H1 (cell line): Measurements from ENCODE around the gene ZNF423. TPM values are rescaled to one million over a fixed set of nuclear protein-coding genes. Genes with fewer than 3 reads are reported as not detected.

Experiments
- CTCF ChIA-PET: fragments of 300-600 bp; sonication (Branson Sonifier 250); formaldehyde crosslinking; loops from one replicate; lab custom pipeline; 2021; ENCODE audit not compliant: partially characterized antibody; lab: Charles Lee
- POLR2A ChIA-PET: fragments of 300-600 bp; sonication (Branson Sonifier 250); formaldehyde crosslinking; loops from one replicate; lab custom pipeline; 2021; ENCODE audit warnings: inconsistent platforms; ENCODE audit not compliant: partially characterized antibody; lab: Charles Lee
- DNase-seq, 2 experiments: peaks; one replicate each; pipeline versions ENCODE4 v3.0.0 to v3.0.0-alpha.2; 2010 to 2022; ENCODE audit warnings: low spot score in 2 of 2, low read depth in 1 of 2, mixed read lengths in 1 of 2
- FAIRE-seq: peaks from 2 replicates; lab custom pipeline; 2011; peaks lifted over from hg19 to GRCh38; lab: Jason Lieb, UNC
- H2AFZ ChIP-seq: 2 replicates; pipeline ENCODE4 v1.8.1; 2012; ENCODE audit warnings: low read length, inconsistent platforms
- H2AK5ac ChIP-seq: 2 replicates; pipeline ENCODE4 v1.6.1; 2013; ENCODE audit warnings: low read depth, low read length
- H2BK120ac ChIP-seq: replicated peaks from 2 replicates; pipeline ENCODE3; 2013; ENCODE audit warnings: low read depth, low read length, inconsistent platforms
- H2BK12ac ChIP-seq: 2 replicates; pipeline ENCODE4 v1.6.1; 2013; ENCODE audit warnings: low read depth, low read length
- H2BK15ac ChIP-seq: 2 replicates; pipeline ENCODE4 v1.6.1; 2013; ENCODE audit warnings: low read length
- H2BK20ac ChIP-seq: 2 replicates; pipeline ENCODE4 v1.6.1; 2013; ENCODE audit warnings: low read length
- H2BK5ac ChIP-seq: 2 replicates; pipeline ENCODE4 v1.6.1; 2013; ENCODE audit warnings: low read depth, low read length
- H3K14ac ChIP-seq: 2 replicates; pipeline ENCODE4 v1.6.1; 2013; ENCODE audit warnings: inconsistent platforms; ENCODE audit not compliant: insufficient read length
- H3K18ac ChIP-seq: 2 replicates; pipeline ENCODE4 v1.6.1; 2013; ENCODE audit warnings: low read length; ENCODE audit errors: extremely low read depth
- H3K23ac ChIP-seq: 2 replicates; pipeline ENCODE4 v1.6.1; 2013; ENCODE audit warnings: inconsistent platforms; ENCODE audit not compliant: insufficient read length
- H3K23me2 ChIP-seq: 2 replicates; pipeline ENCODE4 v1.6.1; 2013; ENCODE audit warnings: low read depth, low read length
- H3K27ac ChIP-seq: 2 replicates; pipeline ENCODE4 v1.6.1; 2011; ENCODE audit warnings: low read depth, low read length, inconsistent platforms
- H3K27me3 ChIP-seq, 4 experiments: replicated peaks in 1 of 4; 1 replicate in 1 of 4; 2 replicates in 3 of 4; pipeline versions ENCODE4 v1.6.1 to v1.8.1; 2011 to 2013; ENCODE audit warnings: low read length in 3 of 4, mild to moderate bottlenecking in 3 of 4, inconsistent platforms in 2 of 4, mixed read lengths in 2 of 4, moderate library complexity in 1 of 4; ENCODE audit not compliant: control insufficient read depth in 3 of 4, insufficient read depth in 3 of 4; ENCODE audit errors: extremely low read depth in 1 of 4
- H3K36me3 ChIP-seq, 4 experiments: 2 replicates each; pipeline versions ENCODE4 v1.6.1 to v1.8.1; 2011 to 2013; ENCODE audit warnings: mild to moderate bottlenecking in 4 of 4, low read length in 3 of 4, moderate library complexity in 2 of 4, control low read depth in 1 of 4, inconsistent platforms in 1 of 4; ENCODE audit not compliant: insufficient read depth in 4 of 4, control insufficient read depth in 2 of 4
- H3K4ac ChIP-seq: replicated peaks from 2 replicates; pipeline ENCODE3; 2013; ENCODE audit warnings: low read length, low read depth, mixed read lengths, inconsistent platforms; ENCODE audit not compliant: insufficient read length
- H3K4me1 ChIP-seq, 4 experiments: replicated peaks in 1 of 4; 1 replicate in 1 of 4; 2 replicates in 3 of 4; pipeline versions ENCODE4 v1.6.1 to v1.8.1; 2011 to 2013; ENCODE audit warnings: low read length in 3 of 4, inconsistent platforms in 2 of 4, mixed read lengths in 1 of 4; ENCODE audit not compliant: insufficient read depth in 4 of 4, control insufficient read depth in 3 of 4
- H3K4me2 ChIP-seq, 2 experiments: 2 replicates each; pipeline versions ENCODE4 v1.6.1 to v1.8.1; 2011 to 2013; ENCODE audit warnings: low read depth in 2 of 2, low read length in 2 of 2, control low read depth in 1 of 2, inconsistent platforms in 1 of 2, mild to moderate bottlenecking in 1 of 2; ENCODE audit not compliant: insufficient read depth in 1 of 2
- H3K4me3 ChIP-seq, 4 experiments: fragments of 200-600, 300-600 bp in 1 of 4; sonication (generic), shearing (Covaris generic), sonication (Bioruptor Twin) in 1 of 4; 2 replicates each; pipeline versions ENCODE4 v1.5.1 to v1.8.1; 2011 to 2016; ENCODE audit warnings: low read length in 4 of 4, low read depth in 3 of 4, control low read depth in 2 of 4, inconsistent platforms in 2 of 4, mild to moderate bottlenecking in 2 of 4, mixed read lengths in 1 of 4, moderate library complexity in 1 of 4; ENCODE audit not compliant: insufficient read depth in 2 of 4; ENCODE audit errors: extremely low read depth in 1 of 4
- H3K56ac ChIP-seq: replicated peaks from 2 replicates; pipeline ENCODE3; 2013; ENCODE audit warnings: low read depth, mild to moderate bottlenecking, mixed read lengths, low read length, inconsistent platforms; ENCODE audit not compliant: insufficient read length
- H3K79me1 ChIP-seq: 2 replicates; pipeline ENCODE4 v1.6.1; 2013; ENCODE audit warnings: low read depth, low read length, control low read depth
- H3K79me2 ChIP-seq, 2 experiments: 2 replicates each; pipeline versions ENCODE4 v1.6.1 to v1.8.1; 2012 to 2013; ENCODE audit warnings: low read length in 2 of 2, mild to moderate bottlenecking in 2 of 2, inconsistent platforms in 1 of 2; ENCODE audit not compliant: insufficient read depth in 2 of 2, control insufficient read depth in 1 of 2
- H3K9ac ChIP-seq, 4 experiments: replicated peaks in 1 of 4; 1 replicate in 1 of 4; 2 replicates in 3 of 4; pipeline versions ENCODE4 v1.6.1 to v1.8.1; 2011 to 2013; ENCODE audit warnings: low read depth in 3 of 4, low read length in 3 of 4, control low read depth in 2 of 4, mild to moderate bottlenecking in 2 of 4, moderate library complexity in 2 of 4, inconsistent platforms in 1 of 4; ENCODE audit errors: extremely low read depth in 1 of 4
- H3K9me3 ChIP-seq, 2 experiments: 2 replicates each; pipeline versions ENCODE4 v1.6.1 to v1.8.1; 2012 to 2013; ENCODE audit warnings: mild to moderate bottlenecking in 2 of 2, moderate library complexity in 2 of 2, control low read depth in 1 of 2, inconsistent platforms in 1 of 2, low read depth in 1 of 2, low read length in 1 of 2, mixed read lengths in 1 of 2; ENCODE audit not compliant: insufficient read depth in 2 of 2
- H4K20me1 ChIP-seq, 2 experiments: replicated peaks in 1 of 2; 2 replicates each; pipeline versions ENCODE3 to v1.8.1; 2011 to 2013; ENCODE audit warnings: inconsistent platforms in 2 of 2, low read length in 2 of 2, mild to moderate bottlenecking in 1 of 2; ENCODE audit not compliant: insufficient read depth in 2 of 2, control insufficient read depth in 1 of 2
- H4K5ac ChIP-seq: 2 replicates; pipeline ENCODE4 v1.6.1; 2013; ENCODE audit warnings: low read length, low read depth, mixed read lengths, inconsistent platforms; ENCODE audit not compliant: insufficient read length
- H4K8ac ChIP-seq: 2 replicates; pipeline ENCODE4 v1.8.0; 2013; ENCODE audit warnings: mild to moderate bottlenecking, moderate library complexity, low read length, inconsistent platforms; ENCODE audit not compliant: insufficient read depth; ENCODE audit errors: extremely low read depth
- H4K91ac ChIP-seq: replicated peaks from 2 replicates; pipeline ENCODE3; 2013; ENCODE audit warnings: low read length, mixed read lengths, inconsistent platforms; ENCODE audit not compliant: insufficient read length
- ATF3 ChIP-seq: IDR thresholded peaks from 2 replicates; pipeline ENCODE4 v1.6.1; 2011; ENCODE audit warnings: low read depth, mild to moderate bottlenecking, low read length; ENCODE audit not compliant: insufficient read depth
- BACH1 ChIP-seq: IDR thresholded peaks from 2 replicates; pipeline ENCODE4 v1.6.1; 2012; ENCODE audit warnings: low read length, improper control_type of control experiment
- CEBPB ChIP-seq: IDR thresholded peaks from 2 replicates; pipeline ENCODE4 v1.6.1; 2012; ENCODE audit warnings: low read depth, low read length
- E2F6 ChIP-seq: IDR thresholded peaks from 2 replicates; pipeline ENCODE4 v1.6.1; 2012; ENCODE audit warnings: inconsistent platforms
- POU5F1 ChIP-seq: IDR thresholded peaks from 2 replicates; pipeline ENCODE4 v1.6.1; 2011; ENCODE audit warnings: low read depth, mild to moderate bottlenecking, low read length, moderate library complexity
- SAP30 ChIP-seq: fragments of 300-600 bp; sonication (generic); IDR thresholded peaks from 2 replicates; pipeline ENCODE4 v1.7.1; 2012; ENCODE audit warnings: low read length, moderate library complexity, mild to moderate bottlenecking, inconsistent platforms; ENCODE audit not compliant: insufficient read depth, insufficient replicate concordance
- ZNF274 ChIP-seq: IDR thresholded peaks from 2 replicates; pipeline ENCODE4 v1.7.0; 2012; ENCODE audit warnings: low read length, borderline replicate concordance; ENCODE audit errors: extremely low read depth
- WGBS, 2 experiments: shearing (Covaris generic) in 1 of 2; methylation state at CpG; one replicate each; pipeline versions ENCODE4 v1.1.6 to v1.1.7; 2013 to 2015; ENCODE audit warnings: low lambda C conversion rate in 2 of 2, mixed read lengths in 2 of 2, inconsistent platforms in 1 of 2, low coverage in 1 of 2, missing lambda C conversion rate in 1 of 2; ENCODE audit not compliant: insufficient replicate concordance in 2 of 2, insufficient coverage in 1 of 2, insufficient read length in 1 of 2; ENCODE audit errors: extremely low coverage in 1 of 2, missing lambda C conversion rate in 1 of 2; 5-methylcytosine and 5-hydroxymethylcytosine counted together
- polyA plus RNA-seq, 7 experiments: library from polyadenylated mRNA; depleted of rRNA in 3 of 7; stranded (reverse) in 5 of 7; unstranded in 2 of 7; fragments of >200 nt in 5 of 7; fragments of 200-250 nt in 2 of 7; gene quantifications; 1 replicate in 5 of 7; 2 replicates in 1 of 7; 4 replicates in 1 of 7; pipeline versions ENCODE4 v1.2.1 to v1.2.3, GENCODE V29; 2011 to 2013; ENCODE audit warnings: missing spikeins in 2 of 7, mixed read lengths in 2 of 7
- total RNA-seq: library from RNA; stranded (reverse); fragmentation: NEBNext Ultra II Directional; extraction: Animal tissue kit (Norgen Biotek cat#: 25700); gene quantifications from 2 replicates; pipeline ENCODE4 v1.2.1, GENCODE V29; 2021

ZNF423 gene
- total and polyA plus RNA-seq, 2 of the 8 experiments (the other 6 are each of a cell fraction or from before 2014, with no cell fraction given), result 38.2 to 52.3 TPM

- no peak overlapping the region for H3K9ac ChIP-seq
- WGBS, 2 experiments, result 85% methylated on average over 3 of the region's 3 CpGs; no CpG with 5 or more reads in 1 of the 2 experiments
- POLR2A ChIA-PET, result no interaction called here
- H3K56ac ChIP-seq, result no peak overlapping the region
- H4K91ac ChIP-seq, result no peak overlapping the region
- no peak overlapping the region for H2AFZ ChIP-seq
- no peak overlapping the region for H3K14ac ChIP-seq
- CTCF ChIA-PET, result interaction anchor here (0.8 to 1.5 kb wide), 4 partner anchors 14 to 131 kb away, joined by 3 to 4 read pairs (median 3); no protein-coding TSS in a partner anchor
- TF ChIP-seq ZNF274 (no peak), POU5F1 (no peak), SAP30 (no peak), E2F6 (no peak), CEBPB (no peak), BACH1 (no peak), ATF3 (no peak)
- H3K4me1 ChIP-seq, result peaks cover 0 to 15% (median 6%) of the 10 kb centered on the region in 4 experiments; a peak in 6 of 7 replicates
- H3K23me2 ChIP-seq, result peaks cover 20% of the 10 kb centered on the region; the same call in 1 of the 2 replicates
- peaks cover 2% of the 10 kb centered on the region; the same call in 1 of the 2 replicates for H3K79me1 ChIP-seq
- H3K36me3 ChIP-seq, result peaks cover 0 to 8% (median 2%) of the 10 kb centered on the region in 4 experiments; a peak in 3 of 8 replicates
- no peak overlapping the region for H3K18ac ChIP-seq
- no peak overlapping the region for H4K5ac ChIP-seq
- no peak overlapping the region for H3K4me3 ChIP-seq
- no peak overlapping the region for H2BK12ac ChIP-seq
- no peak overlapping the region for H2AK5ac ChIP-seq
- H4K20me1 ChIP-seq, result peaks cover 0 to 7% of the 10 kb centered on the region in 2 experiments
- no peaks in the 10 kb centered on the region for H3K79me2 ChIP-seq
- H4K8ac ChIP-seq, result no peak overlapping the region
- no peak overlapping the region for H3K4me2 ChIP-seq
- no peak overlapping the region for H2BK15ac ChIP-seq
- FAIRE-seq (no peak), DNase-seq (peak in 1 of 2 experiments; percentile 17)
- no peaks in the 10 kb centered on the region for H3K27me3 ChIP-seq
- no peak overlapping the region for H2BK5ac ChIP-seq
- H2BK120ac ChIP-seq, result no peak overlapping the region
- H3K27ac ChIP-seq, result no peak overlapping the region
- H3K23ac ChIP-seq, result no peak overlapping the region
- H3K4ac ChIP-seq, result no peak overlapping the region
- H2BK20ac ChIP-seq, result no peak overlapping the region
- H3K9me3 ChIP-seq, result peaks cover 4 to 9% of the 10 kb centered on the region in 2 experiments; a peak in 2 of 4 replicates
Measured at GRCh38 chr16:49625311-49626065, 230.4 kb downstream of the ZNF423 start.
